Aorta (tissue), 5 donors: ENCODE data around the gene AGAP1. TPM values are rescaled to one million over a fixed set of nuclear protein-coding genes. Genes with fewer than 3 reads are reported as not detected.

Experiments
- ATAC-seq: fragments of 200-7000 bp; cut with Tn5 transposase; one replicate; pipeline ENCODE4 v1.9.1; 2022; ENCODE audit warnings: moderate library complexity; ENCODE audit not compliant: low FRiP score
- DNase-seq, 2 donors: peaks; one replicate each; pipeline ENCODE4 v3.0.0-alpha.2; 2020
- H3K27ac ChIP-seq, 2 donors: one replicate each; pipeline ENCODE4 v1.5.1; 2013; ENCODE audit warnings: low read length in 2 of 2, mild to moderate bottlenecking in 2 of 2, moderate library complexity in 2 of 2, control low read depth in 1 of 2, inconsistent platforms in 1 of 2, low read depth in 1 of 2
- H3K27me3 ChIP-seq, 2 donors: one replicate each; pipeline ENCODE4 v1.6.1; 2013; ENCODE audit warnings: control low read depth in 1 of 2, low read length in 1 of 2, mild to moderate bottlenecking in 1 of 2, moderate library complexity in 1 of 2; ENCODE audit not compliant: insufficient read depth in 2 of 2, control insufficient read depth in 1 of 2
- H3K36me3 ChIP-seq, 2 donors: one replicate each; pipeline ENCODE4 v1.6.1; 2013; ENCODE audit warnings: control low read depth in 1 of 2, low read length in 1 of 2, mild to moderate bottlenecking in 1 of 2; ENCODE audit not compliant: insufficient read depth in 2 of 2, control insufficient read depth in 1 of 2
- H3K4me1 ChIP-seq, 2 donors: one replicate each; pipeline ENCODE4 v1.6.1; 2013; ENCODE audit warnings: low read length in 2 of 2, control low read depth in 1 of 2, mild to moderate bottlenecking in 1 of 2, moderate library complexity in 1 of 2; ENCODE audit not compliant: insufficient read depth in 2 of 2, control insufficient read depth in 1 of 2
- H3K4me3 ChIP-seq, 2 donors: one replicate each; pipeline ENCODE4 v1.5.1; 2013; ENCODE audit warnings: low read length in 2 of 2, control low read depth in 1 of 2, mild to moderate bottlenecking in 1 of 2
- H3K9me3 ChIP-seq: one replicate; pipeline ENCODE4 v1.6.1; 2013; ENCODE audit warnings: mild to moderate bottlenecking, low read length; ENCODE audit not compliant: control insufficient read depth
- WGBS, 2 donors: extraction: QIAGEN DNeasy Blood & Tissue Kit; methylation state at CpG; one replicate each; pipeline ENCODE4 v1.1.7; 2013; 5-methylcytosine and 5-hydroxymethylcytosine counted together
- intact Hi-C, 2 donors: fragments of 100-400 bp; cut with DNase I; formaldehyde crosslinking; loops; one replicate each; pipeline versions ENCODE4 v1.14.2 to v1.15.0; 2022
- polyA plus RNA-seq, 2 donors: library from polyadenylated mRNA; stranded (reverse); fragments of 200-250 nt; gene quantifications; one replicate each; pipeline ENCODE4 v1.2.3, GENCODE V29; 2013
- total RNA-seq, 2 donors: library from RNA; stranded (reverse); fragmentation: NEBNext Ultra II Directional; extraction: Animal tissue kit (Norgen Biotek cat#: 25700); gene quantifications; one replicate each; pipeline ENCODE4 v1.2.1, GENCODE V29; 2021
- donor health status: healthy with polysubstance abuse.
- donor health status: Bipolar disorder and iron deficiency.
- donor health status: DM: no; HTN: no; CAD: no.
- donor health status: DM: no; HTN: no; CAD: no.
- donor health status: DM: yes; HTN: yes; CAD: no.

The AGAP1 gene
- total and polyA plus RNA-seq, 4 donors, result 3.0 to 32.7 (median 12.7) TPM

DNA sequence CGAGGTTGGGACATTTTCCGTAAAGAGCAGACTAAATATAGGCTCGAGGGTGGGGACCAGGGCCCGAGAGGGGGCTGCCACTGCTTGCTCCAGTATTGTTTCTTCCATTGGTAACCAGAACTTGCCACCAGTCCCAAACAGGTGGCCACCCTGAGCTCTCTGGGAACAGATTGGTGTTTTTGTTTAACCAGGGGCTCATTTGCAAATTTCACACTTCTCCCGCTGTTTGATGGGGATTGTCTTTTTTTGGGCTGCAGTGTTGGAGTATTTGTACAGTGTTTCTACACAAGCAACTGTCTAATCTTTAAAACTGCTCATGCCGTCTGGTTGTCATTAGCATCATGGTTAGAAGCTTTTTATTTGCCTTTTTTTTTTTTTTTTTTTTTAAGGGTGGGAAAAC, 8.5 kb downstream of the AGAP1 start:
- peak in 1 of 2 donors; percentile 16 for DNase-seq
- no peaks in the 10 kb centered on the region for H3K4me1 ChIP-seq
- no peak overlapping the region for H3K4me3 ChIP-seq
- ATAC-seq, result no peak
- intact Hi-C loops, result no loop called here
- WGBS, 2 donors, result 91 to 93% methylated on average over 6 of the region's 6 CpGs
- H3K27me3 ChIP-seq, result no peaks in the 10 kb centered on the region
- H3K36me3 ChIP-seq, result no peaks in the 10 kb centered on the region
- no peak overlapping the region for H3K27ac ChIP-seq
- no peaks in the 10 kb centered on the region for H3K9me3 ChIP-seq

DNA sequence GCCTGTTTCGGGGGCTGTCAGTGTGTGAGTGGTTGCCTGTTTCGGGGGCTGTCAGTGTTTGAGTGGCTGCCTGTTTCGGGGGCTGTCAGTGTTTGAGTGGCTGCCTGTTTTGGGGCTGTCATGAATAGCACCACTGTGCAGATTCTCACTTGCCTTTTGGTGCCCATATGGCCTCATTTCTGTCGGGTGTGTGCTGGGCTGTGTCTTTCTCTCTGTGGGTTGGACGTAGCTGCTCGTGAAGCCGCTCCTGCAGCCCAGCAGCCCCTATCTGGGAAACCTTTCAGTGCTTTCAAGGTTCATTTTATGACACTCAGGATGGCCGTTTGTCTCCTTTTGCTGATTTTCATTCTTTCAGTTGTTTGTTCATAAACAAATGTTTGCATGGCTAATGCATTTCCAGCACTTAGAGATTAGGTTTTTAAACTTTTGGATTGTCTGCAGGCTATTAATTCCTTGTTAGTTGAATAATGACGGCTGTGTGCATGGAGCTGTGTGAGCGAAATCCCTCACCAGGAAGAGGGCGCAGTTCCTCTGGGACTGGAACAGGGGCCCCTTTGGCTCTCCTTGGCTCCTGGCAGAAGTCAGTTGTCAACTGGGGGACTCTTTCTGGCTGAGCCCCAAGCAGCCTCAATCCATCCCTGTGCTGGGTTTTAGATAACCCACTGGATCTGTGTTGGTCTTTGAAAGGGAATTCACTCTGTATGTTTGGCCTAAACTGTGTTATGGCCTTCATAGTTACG, 10.8 kb downstream of the AGAP1 start:
- Histone ChIP-seq H3K27me3 (no peaks in the 10 kb centered on the region), H3K4me1 (no peaks in the 10 kb centered on the region), H3K9me3 (no peaks in the 10 kb centered on the region), H3K36me3 (no peaks in the 10 kb centered on the region), H3K4me3 (no peak overlapping the region), H3K27ac (no peak overlapping the region)
- ATAC-seq (no peak), DNase-seq (peak in 1 of 2 donors; percentile 17)
- 91 to 92% methylated on average over 12 of the region's 12 CpGs for WGBS, 2 donors
- intact Hi-C loops, result no loop called here

DNA sequence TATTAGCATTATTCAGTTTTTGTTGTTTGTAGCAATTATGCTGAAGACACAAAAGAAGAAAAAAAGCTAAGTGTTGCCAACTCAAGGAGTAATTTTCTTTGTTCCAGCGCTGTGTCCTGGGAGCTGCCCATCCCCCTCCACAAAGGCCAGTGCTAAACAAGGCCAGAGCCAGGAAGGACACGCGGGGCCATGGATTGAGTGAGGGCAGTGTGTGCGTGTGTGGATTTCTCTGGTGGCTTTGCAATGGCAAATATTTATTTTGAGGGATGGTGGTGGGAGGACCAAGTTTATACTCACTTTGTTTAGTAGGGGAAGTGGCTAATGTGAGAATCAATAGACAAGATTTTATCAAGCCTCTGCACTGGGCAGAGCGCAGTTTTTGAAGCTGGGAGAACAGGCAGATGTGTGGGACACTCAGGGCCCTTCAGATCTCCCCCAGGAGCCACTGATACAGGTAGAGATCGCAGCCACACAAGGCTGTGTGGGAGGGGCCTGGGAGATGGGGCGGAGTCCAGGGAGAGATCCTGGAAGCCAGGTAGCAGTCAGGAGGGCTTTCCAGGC, 11.4 kb downstream of the AGAP1 start:
- ATAC-seq (no peak), DNase-seq (peak in 1 of 2 donors; percentile 48)
- Histone ChIP-seq H3K27ac (no peak overlapping the region), H3K4me1 (no peaks in the 10 kb centered on the region), H3K27me3 (no peaks in the 10 kb centered on the region), H3K4me3 (no peak overlapping the region), H3K36me3 (no peaks in the 10 kb centered on the region), H3K9me3 (no peaks in the 10 kb centered on the region)
- 85% methylated on average over 7 of the region's 7 CpGs for WGBS, 2 donors
- intact Hi-C loops, result no loop called here

DNA sequence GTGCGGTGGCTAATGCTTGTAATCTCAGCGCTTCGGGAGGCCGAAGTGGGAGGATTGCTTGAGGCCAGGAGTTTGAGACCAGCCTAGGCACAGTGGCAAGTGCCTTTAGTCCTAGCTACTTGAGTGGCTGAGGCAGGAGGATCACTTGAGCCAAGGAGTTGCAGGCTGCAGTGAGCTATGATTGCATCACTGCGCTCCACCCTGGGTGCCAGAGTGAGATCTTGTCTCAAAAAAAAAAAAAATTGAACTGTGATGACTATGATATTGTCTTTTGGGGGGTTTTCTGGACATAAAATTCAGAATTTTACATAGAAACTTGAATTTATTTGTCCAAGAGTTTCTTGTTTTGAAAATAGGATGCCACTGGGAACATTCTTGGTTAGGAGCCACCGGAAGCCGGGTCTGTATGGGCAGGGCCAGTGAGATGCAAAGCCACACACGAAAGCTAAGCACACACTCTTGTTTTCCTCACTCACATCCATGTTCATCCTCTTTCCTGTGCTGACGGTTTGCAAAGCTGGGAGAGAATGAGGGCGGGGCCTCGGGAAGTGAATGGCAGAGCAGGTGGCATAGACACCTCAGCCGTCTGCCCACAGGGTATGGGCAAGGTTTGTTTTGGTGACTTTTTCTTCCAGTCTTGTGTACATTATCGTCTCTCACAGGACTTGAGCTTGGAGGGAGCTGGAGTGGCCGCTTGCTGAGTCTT, 12.6 kb downstream of the AGAP1 start:
- DNase-seq (peak in 1 of 2 donors; percentile 50), ATAC-seq (no peak)
- WGBS, 2 donors, result 88 to 92% methylated on average over 14 of the region's 14 CpGs
- Histone ChIP-seq H3K27me3 (no peaks in the 10 kb centered on the region), H3K9me3 (no peaks in the 10 kb centered on the region), H3K4me3 (no peak overlapping the region), H3K36me3 (no peaks in the 10 kb centered on the region), H3K27ac (no peak overlapping the region), H3K4me1 (no peaks in the 10 kb centered on the region)
- intact Hi-C loops, result no loop called here

DNA sequence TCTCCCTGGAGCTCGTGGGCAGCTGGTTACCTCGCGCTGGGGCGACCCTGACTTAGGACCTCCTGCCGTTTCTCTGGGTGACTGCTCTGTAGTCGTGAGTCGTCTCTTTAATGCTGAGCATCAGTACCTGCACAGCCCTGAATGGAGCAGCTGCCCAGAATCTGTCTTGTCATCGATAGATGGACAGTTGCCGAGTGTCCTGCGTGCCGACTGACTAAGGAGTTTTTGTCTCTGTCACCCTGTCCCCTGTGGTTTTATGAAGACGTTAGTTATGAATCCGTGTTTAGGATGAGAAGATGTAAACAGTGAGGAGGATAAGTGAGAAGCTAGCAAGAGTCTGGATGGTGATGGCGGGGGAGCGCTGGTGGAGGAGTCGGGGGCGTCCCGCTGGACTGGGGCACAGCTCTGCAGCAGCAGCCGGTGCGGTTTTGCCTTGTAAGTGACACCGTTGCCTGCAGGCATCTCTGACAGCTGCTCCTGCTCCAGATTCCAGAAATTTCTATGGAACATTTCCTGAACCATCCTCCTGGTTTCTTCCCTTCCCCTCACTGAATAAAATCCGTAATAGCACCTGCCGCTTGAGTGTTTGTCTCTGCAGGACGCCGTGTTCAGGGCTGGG, 13.3 kb downstream of the AGAP1 start:
- intact Hi-C loops, result no loop called here
- H3K27ac ChIP-seq, result no peak overlapping the region
- H3K4me3 ChIP-seq, result no peak overlapping the region
- ATAC-seq (no peak), DNase-seq (peak in 1 of 2 donors; percentile 45)
- no peaks in the 10 kb centered on the region for H3K9me3 ChIP-seq
- no peaks in the 10 kb centered on the region for H3K36me3 ChIP-seq
- H3K27me3 ChIP-seq, result no peaks in the 10 kb centered on the region
- H3K4me1 ChIP-seq, result no peaks in the 10 kb centered on the region
- WGBS, 2 donors, result 92 to 93% methylated on average over 25 of the region's 25 CpGs

DNA sequence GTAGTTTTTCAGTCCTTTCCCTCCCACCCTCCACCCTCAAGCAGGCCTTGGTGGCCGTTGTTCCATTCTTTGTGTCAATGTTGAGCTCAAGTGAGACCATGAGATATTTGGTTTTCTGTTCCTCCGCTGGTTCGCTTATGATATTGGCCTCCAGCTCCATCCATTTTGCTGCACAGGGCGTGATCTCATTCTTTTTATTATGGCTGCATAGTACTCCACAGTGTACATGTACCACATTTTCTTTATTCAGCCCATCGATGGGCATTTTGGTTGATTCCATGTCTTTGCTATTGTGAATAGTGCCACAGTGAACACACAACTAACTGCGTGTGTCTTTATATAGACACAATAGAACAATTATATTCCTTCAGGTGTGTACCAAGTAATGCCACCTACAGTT, 14.1 kb downstream of the AGAP1 start:
- peak in 1 of 2 donors; percentile 6 for DNase-seq
- no peak overlapping the region for H3K4me3 ChIP-seq
- H3K36me3 ChIP-seq, result no peaks in the 10 kb centered on the region
- intact Hi-C loops, result no loop called here
- no peak for ATAC-seq
- H3K4me1 ChIP-seq, result no peaks in the 10 kb centered on the region
- no peak overlapping the region for H3K27ac ChIP-seq
- H3K27me3 ChIP-seq, result no peaks in the 10 kb centered on the region
- H3K9me3 ChIP-seq, result no peaks in the 10 kb centered on the region
- 97 to 98% methylated on average over 6 of the region's 6 CpGs for WGBS, 2 donors

DNA sequence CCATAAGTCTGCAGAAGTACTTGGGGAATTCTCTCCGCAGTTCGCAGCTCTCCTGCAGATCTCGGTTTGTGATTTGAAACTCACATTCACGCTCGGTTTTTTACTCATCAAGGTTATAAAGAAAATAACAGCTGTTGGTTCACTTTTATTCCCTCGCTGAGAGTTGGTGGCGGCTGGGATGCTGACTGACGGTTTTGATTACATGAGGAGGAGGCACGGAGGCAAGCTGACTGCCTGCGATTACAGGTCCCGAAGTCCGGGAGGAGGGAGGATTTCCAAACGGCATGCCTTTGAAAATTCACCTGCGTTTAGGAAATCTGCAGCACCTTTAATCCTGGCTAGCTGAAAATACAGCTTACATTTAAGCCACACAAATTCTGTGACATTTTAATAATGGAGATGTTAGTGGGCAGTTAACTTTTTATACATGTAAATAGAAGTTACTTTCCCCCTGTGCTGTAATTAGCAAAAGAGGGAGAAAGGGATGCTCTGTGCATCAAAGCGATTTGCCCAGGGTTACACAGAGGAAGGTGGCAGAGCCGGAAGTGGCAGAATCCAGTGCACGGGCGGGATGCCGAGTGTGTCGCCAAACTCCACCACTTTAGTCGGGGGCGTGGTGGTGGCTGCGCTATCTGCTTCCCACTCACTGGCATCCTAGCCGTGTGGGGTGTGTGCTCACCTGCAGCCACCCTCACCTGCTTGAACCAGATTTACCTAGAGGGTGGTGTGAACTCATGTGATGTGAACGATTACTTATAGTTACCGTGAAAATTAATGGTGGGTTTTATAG, 14.7 kb downstream of the AGAP1 start:
- Histone ChIP-seq H3K4me1 (no peaks in the 10 kb centered on the region), H3K36me3 (no peaks in the 10 kb centered on the region), H3K27me3 (no peaks in the 10 kb centered on the region), H3K27ac (no peak overlapping the region), H3K9me3 (no peaks in the 10 kb centered on the region), H3K4me3 (no peak overlapping the region)
- intact Hi-C loops, result no loop called here
- DNase-seq (peak in 1 of 2 donors; percentile 71), ATAC-seq (no peak)
- WGBS, 2 donors, result 91% methylated on average over 26 of the region's 26 CpGs

DNA sequence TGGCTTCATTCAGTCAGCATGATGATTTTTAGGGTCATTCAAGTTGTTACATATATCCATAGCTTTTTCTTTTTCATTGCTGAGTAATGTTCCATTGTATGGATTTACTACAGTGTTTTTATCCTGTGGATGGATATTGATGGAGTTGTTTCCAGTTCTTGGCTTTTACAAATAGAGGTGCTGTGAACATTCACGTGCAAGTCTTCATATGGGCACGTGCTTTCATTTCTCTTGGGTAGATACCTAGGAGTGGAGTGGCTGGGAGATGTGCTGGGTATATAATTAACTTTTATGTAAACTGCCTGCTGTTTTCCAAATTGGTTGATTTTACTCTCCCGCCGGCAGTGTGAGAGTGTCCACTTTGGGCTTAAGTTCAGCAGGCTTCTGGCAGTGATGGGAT, 16.5 kb downstream of the AGAP1 start:
- DNase-seq (peak in 1 of 2 donors; percentile 8), ATAC-seq (no peak)
- H3K4me3 ChIP-seq, result no peak overlapping the region
- intact Hi-C loops, result no loop called here
- H3K36me3 ChIP-seq, result no peaks in the 10 kb centered on the region
- no peaks in the 10 kb centered on the region for H3K27me3 ChIP-seq
- H3K9me3 ChIP-seq, result no peaks in the 10 kb centered on the region
- WGBS, 2 donors, result 83 to 91% methylated on average over 4 of the region's 4 CpGs
- H3K27ac ChIP-seq, result no peak overlapping the region
- no peaks in the 10 kb centered on the region for H3K4me1 ChIP-seq
